GM08714 (cell line): ENCODE results near the gene SPATA3.

Experiments
- H3K4me3 ChIP-seq: fragments of 200-500 bp; sonication (Bioruptor generic); 2 replicates; pipeline ENCODE4 v1.5.1; 2014; ENCODE audit warnings: mild to moderate bottlenecking, low read length, inconsistent platforms
- ZNF274 ChIP-seq: IDR thresholded peaks from 2 replicates; pipeline ENCODE4 v1.6.1; 2012; ENCODE audit warnings: mild to moderate bottlenecking, low read depth, low read length

SPATA3 gene

GRCh38 chr2:231050018-231050901, 54.3 kb downstream of the SPATA3 start:
- TF ChIP-seq ZNF274 = no peak
- no peak overlapping the region for H3K4me3 ChIP-seq

GRCh38 chr2:231051116-231051515, 55.2 kb downstream of the SPATA3 start:
- no peak for TF ChIP-seq ZNF274

GRCh38 chr2:231052494-231053451, 56.9 kb downstream of the SPATA3 start:
- H3K4me3 ChIP-seq = peak overlapping the region; percentile 62; the same call in 1 of the 2 replicates
- no peak for TF ChIP-seq ZNF274

More at GRCh38 chr2:231051116-231051515, 55.2 kb downstream of the SPATA3 start:
- H3K4me3 ChIP-seq = no peak overlapping the region

- no peak for TF ChIP-seq ZNF274
- no peak overlapping the region for H3K4me3 ChIP-seq
Observed at GRCh38 chr2:231053846-231054245, 57.9 kb downstream of the SPATA3 start.

- peak within 1 kb of the TSS; percentile 99 for H3K4me3 ChIP-seq
- no peak for TF ChIP-seq ZNF274
Observed at GRCh38 chr2:231056453-231057416, 60.8 kb downstream of the SPATA3 start, which contains the start of gene PSMD1. PSMD1 (plus strand) TSS chr2:231056867; CDS start chr2:231057026, 159 bp downstream.

GRCh38 chr2:231057590-231057989, 61.7 kb downstream of the SPATA3 start:
- TF ChIP-seq ZNF274 = no peak
- H3K4me3 ChIP-seq = peak overlapping the region; percentile 99
